ENCODE results near the gene CD81. TPM values are rescaled to one million over a fixed set of nuclear protein-coding genes. Genes with fewer than 3 reads are reported as not detected.
"Not testable (repeated sequence)": the region's sequence is repeated elsewhere in the genome, so short reads cannot be mapped to it uniquely, and the experiment has no call there.

CD81 gene
- total RNA-seq, 1 donor from 2014 or later, result 457 TPM

DNA sequence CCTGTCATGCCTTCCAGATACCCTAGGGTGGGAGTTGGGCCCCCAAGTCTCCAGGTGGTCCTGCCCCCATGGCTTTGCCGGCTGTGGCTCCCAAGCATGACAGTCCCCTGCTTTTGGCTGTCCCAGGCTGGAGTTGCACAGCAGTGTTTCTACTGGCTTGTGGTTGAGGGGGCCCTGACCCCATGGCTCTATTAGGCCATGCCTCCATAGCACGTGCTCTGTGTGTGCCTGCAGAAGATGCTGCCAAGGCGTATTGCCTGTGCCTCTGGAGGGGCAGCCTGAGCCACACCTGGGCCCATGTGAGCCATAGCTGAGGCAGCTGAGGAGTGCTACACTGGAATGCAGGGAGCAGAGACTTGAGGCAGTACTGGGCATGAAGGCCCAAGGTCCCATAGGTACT, 25.4 kb upstream of the CD81 start:
- intact Hi-C loops (cut with DNase I), result no loop called here
- DNase-seq (no peak), ATAC-seq (ENCODE audit: poor library complexity) (no peak)

DNA sequence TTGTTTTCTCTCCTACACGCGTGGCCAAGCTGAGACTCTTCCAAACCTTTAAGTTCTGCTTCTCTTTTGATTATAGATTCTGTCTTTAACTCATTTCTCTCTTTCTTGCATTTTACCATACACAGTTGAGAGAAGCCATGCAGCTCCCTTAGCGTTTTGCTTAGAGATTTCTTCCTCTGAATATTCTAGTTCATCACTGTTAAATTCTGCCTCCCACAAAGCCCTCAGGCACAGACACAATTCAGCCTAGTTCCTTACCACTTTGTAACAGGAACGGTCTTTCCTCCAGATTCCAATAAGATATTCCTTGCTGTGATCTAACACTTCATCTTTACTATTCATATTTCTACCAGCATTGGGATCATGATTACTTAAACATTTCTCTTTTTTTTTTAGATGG, 24.7 kb upstream of the CD81 start:
- intact Hi-C loops (cut with DNase I), result no loop called here
- no peak for ATAC-seq (ENCODE audit: poor library complexity)
- no peak for DNase-seq

DNA sequence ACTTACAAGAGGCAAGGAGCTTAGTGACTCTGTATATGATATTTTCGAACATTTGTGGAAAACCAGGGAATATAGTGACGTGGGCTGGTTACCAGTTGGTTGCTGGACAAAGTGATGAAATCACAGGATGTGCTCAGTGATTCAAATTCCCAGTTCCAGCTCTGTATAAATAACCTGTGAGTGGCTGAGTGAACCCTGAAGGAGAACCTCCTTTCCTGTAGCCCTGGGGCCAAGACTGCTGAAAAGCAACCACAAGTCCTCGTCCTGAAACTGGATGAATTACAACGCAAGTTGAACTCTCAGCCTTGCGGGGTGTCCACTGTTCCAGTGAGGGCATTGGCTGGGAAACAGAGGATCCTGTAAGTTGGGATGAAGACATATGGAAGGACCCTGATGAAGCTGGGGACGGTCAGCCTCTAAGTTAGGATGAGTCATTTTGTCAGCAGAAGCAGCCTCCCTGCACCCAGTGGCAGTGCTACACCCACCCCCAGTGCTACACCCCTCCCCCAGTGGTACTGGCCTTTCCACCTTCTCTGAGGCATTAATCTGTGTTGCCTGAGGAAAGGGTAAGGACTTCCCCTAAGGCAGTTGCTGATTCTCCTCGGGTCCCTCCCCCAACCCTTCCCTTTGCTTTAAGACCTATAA, 22.0 kb upstream of the CD81 start:
- intact Hi-C loops (cut with DNase I), result no loop called here
- ATAC-seq (ENCODE audit: poor library complexity) (no peak), DNase-seq (no peak)

GRCh38 chr11:2357246-2357645, 19.9 kb upstream of the CD81 start:
- ATAC-seq (ENCODE audit: poor library complexity), result no peak
- intact Hi-C loops (cut with DNase I), result no loop called here
- DNase-seq, result no peak

DNA sequence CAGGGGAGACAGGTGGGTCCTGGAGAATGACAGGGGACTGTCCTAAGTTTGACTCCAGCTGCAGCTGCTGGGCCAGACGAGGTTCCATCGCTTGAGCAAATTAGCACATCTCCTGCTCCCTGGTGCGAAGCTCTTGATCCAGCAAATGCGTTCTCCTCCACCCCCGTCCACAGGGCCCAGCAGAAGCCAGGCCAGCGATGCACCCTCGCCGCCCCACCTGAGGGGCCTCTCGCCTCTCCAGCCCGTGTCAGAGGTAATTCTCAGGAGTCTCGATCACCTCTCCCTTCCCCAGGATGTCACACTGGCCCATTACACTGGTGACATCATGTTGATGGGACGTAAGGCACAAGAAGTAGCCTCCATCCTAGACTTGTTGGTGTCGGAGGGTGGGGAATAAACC, 19.5 kb upstream of the CD81 start:
- ATAC-seq (ENCODE audit: poor library complexity); DNase-seq; intact Hi-C loops (cut with DNase I): not testable (repeated sequence)

GRCh38 chr11:2358754-2359442, 18.2 kb upstream of the CD81 start:
- intact Hi-C loops (cut with DNase I), result no loop called here
- ATAC-seq (ENCODE audit: poor library complexity) (no peak), DNase-seq (no peak)

DNA sequence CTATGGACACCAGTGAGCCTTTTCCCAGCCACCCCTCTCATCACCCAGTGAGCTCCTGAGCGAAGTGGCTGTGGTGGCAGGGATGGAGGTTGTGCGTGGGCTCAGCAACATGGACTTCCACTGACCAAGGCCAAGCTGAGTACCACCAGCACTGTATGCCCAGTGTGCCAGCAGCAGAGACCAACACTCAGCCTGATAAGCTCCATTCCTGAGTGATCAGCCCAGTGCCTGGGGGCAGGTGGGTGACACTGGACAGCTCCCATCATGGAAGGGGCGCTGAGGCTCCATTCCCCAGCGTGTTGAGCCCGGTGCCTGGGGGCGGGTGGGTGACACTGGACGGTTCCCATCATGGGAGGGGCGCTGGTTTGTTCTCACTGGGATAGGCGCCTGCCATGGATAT, 17.6 kb upstream of the CD81 start:
- no peak for DNase-seq
- ATAC-seq (ENCODE audit: poor library complexity), result no peak

GRCh38 chr11:2360081-2360642, 16.9 kb upstream of the CD81 start:
- intact Hi-C loops (cut with DNase I), result loop anchor here (5.0 kb wide), 1 partner anchor 33 kb away; no protein-coding TSS in a partner anchor

More for the DNA sequence above, 17.6 kb upstream of the CD81 start:
- intact Hi-C loops (cut with DNase I), result no loop called here

GRCh38 chr11:2361565-2361964, 15.5 kb upstream of the CD81 start:
- DNase-seq (no peak), ATAC-seq (ENCODE audit: poor library complexity) (no peak)
- intact Hi-C loops (cut with DNase I), result loop anchor here (5.0 kb wide), 1 partner anchor 34 kb away; no protein-coding TSS in a partner anchor

More at GRCh38 chr11:2360081-2360642, 16.9 kb upstream of the CD81 start:
- DNase-seq (no peak), ATAC-seq (ENCODE audit: poor library complexity) (no peak)

DNA sequence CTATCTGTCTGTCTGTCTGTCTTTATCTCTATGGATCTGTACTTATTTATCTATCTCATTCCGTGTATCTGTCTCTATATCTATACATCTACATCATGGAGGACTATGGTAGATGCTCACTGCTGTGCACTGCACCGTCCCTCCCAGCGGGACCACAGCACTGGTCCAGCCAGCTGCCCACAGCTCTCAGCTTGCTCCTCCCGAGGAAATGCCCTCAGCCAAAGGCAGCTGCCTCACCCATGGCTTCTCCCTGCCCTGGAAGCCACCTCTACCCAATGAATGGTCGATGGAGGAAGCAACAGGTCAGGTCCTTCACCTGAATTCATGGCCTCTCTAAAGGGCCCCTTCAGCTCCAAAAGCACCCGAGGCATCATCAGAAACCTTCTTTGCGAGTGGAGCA, 14.7 kb upstream of the CD81 start:
- ATAC-seq (ENCODE audit: poor library complexity) (no peak), DNase-seq (no peak)
- intact Hi-C loops (cut with DNase I), result loop anchor here (5.0 kb wide), 1 partner anchor 35 kb away; no protein-coding TSS in a partner anchor

GRCh38 chr11:2363130-2363529, 14.0 kb upstream of the CD81 start:
- ATAC-seq (ENCODE audit: poor library complexity) (no peak), DNase-seq (no peak)
- intact Hi-C loops (cut with DNase I), result loop anchor here (5.0 kb wide), 1 partner anchor 36 kb away; no protein-coding TSS in a partner anchor

DNA sequence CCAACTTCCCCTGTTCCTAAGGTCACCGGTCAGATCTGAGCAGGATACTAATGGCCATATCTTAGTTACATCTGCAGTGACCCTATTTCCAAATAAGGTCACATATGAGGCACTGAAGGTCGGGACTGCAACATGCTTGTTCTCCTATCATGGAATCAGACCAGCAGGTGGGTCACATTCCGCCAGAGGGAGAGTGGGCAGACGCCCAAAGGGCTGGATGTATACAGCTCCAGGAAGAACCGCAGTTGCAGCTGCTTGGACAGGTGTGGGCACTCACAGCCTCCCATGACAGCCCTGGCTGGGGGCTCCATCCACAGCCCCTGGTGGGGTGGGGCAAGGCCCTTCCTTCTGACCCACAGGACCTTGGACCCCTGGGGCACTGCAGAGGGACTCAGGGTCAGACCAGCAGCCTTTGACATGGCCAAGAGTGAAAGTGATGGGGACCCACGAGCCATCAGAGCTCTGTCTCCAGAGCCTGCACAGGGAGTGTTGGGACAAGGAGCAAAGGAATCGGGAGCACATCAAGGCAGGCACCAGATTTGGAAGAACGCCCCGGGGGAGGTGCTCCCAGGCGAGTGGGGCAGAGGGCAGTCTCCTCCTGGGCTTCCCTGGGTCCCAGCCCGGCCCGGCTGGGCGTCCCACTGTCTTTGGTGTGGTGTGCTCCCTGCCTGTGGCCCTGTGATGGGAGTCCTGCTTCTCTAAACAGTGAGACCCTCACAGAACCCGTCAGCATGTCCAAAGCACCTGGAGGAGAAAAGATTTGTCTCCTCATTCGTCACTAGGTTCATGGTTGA, 13.3 kb upstream of the CD81 start:
- no peak for DNase-seq
- no peak for ATAC-seq (ENCODE audit: poor library complexity)
- intact Hi-C loops (cut with DNase I), result loop anchor here (5.0 kb wide), 1 partner anchor 36 kb away; no protein-coding TSS in a partner anchor

GRCh38 chr11:2364386-2364785, 12.7 kb upstream of the CD81 start:
- ATAC-seq (ENCODE audit: poor library complexity); DNase-seq: not testable (repeated sequence)
- intact Hi-C loops (cut with DNase I), result loop anchor here (5.0 kb wide), 1 partner anchor 37 kb away; no protein-coding TSS in a partner anchor

DNA sequence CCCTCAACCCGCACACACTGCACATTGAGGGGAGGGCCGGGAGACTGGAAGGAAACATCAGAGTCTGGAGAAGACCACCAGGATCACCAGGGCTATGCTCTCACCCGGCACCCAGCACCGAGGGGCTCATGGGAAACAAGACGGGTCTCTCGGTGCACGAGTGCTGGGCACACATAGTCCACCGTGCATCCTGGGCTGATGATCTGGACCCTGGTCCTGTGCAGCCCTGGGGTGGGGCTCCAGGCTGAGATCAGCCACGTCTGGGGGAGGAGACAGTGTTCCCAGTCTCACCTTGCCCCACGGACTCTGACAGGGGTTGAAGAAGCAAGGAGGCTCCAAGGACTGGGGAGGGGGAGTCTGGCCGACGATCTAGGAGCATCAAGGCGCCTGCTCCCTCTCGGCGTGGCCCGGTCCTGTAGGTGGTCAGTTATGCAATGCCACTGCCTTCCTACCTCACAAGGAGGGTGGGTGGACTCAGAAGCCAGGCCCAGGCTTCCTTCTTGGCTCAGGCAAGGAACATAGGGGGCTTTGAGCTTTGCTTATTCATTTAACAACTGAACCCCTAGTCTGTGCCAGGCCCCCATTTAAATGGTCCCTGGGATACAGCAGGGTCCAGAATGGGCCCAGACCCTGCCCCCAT, 11.4 kb upstream of the CD81 start:
- ATAC-seq (ENCODE audit: poor library complexity), result no peak
- intact Hi-C loops (cut with DNase I), result no loop called here
- no peak for DNase-seq

DNA sequence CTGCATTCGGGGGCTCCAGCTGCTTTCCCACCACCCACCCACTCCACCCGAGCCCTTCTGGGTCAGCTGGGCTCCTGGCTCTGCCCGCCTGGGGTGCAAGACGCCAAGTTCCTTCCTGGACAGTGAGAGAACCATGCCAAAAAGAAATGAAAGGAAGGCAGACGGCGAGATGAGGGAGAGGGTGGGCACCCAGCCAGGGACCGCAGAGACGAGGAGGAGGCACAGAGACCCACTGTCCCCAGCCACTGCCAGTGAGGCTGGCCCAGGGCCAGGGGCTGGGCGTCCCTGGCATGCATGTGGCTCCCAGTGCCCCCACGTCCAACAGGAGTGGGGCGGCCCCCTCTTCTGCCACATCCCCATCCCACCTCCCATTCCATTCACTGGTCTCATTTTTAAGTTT, 10.8 kb upstream of the CD81 start:
- ATAC-seq (ENCODE audit: poor library complexity) (peak; percentile 13), DNase-seq (no peak)
- intact Hi-C loops (cut with DNase I), result no loop called here

DNA sequence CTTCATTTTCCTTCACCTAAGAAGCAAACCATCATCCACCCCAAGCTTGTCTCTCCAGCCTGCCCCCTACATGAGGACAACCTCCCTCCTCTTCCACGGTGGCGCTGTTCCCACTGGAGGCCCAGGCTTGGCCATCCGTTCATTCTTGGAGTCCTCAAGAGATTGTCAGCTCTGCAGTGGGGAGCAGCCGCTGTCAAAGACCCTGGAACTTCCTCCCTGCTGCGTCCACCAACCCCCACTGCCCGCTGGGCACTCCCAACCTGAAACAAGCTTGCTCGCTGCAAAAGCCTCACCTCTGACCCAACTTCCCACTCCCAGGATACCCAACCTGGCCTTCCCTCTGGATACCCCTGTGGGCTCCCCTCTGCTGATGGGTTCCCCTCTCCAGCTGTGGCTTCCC, 10.4 kb upstream of the CD81 start:
- ATAC-seq (ENCODE audit: poor library complexity) (no peak), DNase-seq (no peak)
- intact Hi-C loops (cut with DNase I), result no loop called here

DNA sequence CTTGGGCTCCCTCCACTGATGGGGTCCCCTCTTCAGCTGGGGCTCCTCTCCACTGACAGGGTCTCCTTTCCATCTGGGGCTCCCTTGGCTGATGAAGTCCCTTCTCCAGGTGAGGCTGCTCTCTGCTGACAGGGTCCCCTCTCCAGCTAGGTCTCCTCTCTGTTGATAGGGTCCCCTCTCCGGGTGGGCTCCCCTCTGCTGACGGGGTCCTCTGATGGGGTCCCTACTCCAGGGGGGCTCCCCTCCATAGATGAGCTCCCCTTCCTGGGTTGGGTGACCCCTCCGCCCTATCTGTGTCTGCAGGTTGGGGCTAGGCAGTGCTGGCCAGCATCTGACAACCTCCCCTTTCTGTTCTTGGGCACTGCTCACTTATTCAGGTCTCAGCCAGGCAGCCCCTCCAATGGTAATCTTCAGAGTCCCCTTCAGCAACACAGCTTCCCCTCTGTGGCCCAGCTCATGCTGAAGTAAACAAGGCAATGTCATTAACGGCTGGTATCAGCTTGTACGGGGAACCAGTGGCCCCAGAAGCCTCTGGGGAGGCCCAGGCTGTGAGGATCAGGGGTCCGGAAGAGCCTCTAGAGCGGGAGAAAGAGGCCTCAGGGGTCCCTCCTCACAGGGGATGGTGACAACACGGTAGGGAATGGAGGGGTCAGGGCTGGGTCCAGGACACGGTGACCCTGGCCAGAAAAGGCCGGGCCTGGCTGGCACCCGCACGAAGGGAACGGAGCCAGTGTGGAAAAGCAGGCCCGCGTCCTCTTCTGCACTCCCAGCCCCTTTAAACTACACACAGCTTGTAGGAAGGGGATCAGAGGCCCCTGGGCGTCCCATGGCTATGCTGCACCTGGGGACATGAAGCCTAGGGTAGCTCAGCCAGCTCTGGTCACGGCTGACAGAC, 9.6 kb upstream of the CD81 start:
- DNase-seq (no peak), ATAC-seq (ENCODE audit: poor library complexity) (peak; percentile 40)
- intact Hi-C loops (cut with DNase I), result no loop called here

Measured in Right ventricle myocardium superior (tissue), 1 donor.